HEK293T (cell line): ENCODE data around the gene ZNF862.

ENCODE experiments used
- ELF4 ChIP-seq: fragments of 450-650 bp; IDR thresholded peaks from 2 replicates; pipeline ENCODE4 v1.6.1; 2017; ENCODE audit warnings: antibody characterized with exemption
- FOXM1 ChIP-seq: fragments of 450-650 bp; IDR thresholded peaks from 2 replicates; pipeline ENCODE4 v1.6.1; 2017; ENCODE audit warnings: mild to moderate bottlenecking, borderline replicate concordance
- NFRKB ChIP-seq: fragments of 450-650 bp; IDR thresholded peaks from 2 replicates; pipeline ENCODE4 v1.6.1; 2016; ENCODE audit warnings: mild to moderate bottlenecking, moderate library complexity

- TF ChIP-seq ELF4 = no peak
- no peak for TF ChIP-seq FOXM1
- TF ChIP-seq NFRKB = no peak
Observed at GRCh38 chr7:149794661-149795060, 43.5 kb upstream of the ZNF862 start.
